Adipocyte (in vitro differentiated cells): ENCODE results near the gene RSBN1L.

Source experiments
- DNase-seq: peaks from one replicate; pipeline ENCODE4 v3.0.0-alpha.2; 2015; ENCODE audit warnings: low read depth
- H3K27me3 ChIP-seq: replicated peaks from 2 replicates; pipeline ENCODE4 v1.7.0; 2013; ENCODE audit warnings: mild to moderate bottlenecking, low read length, moderate library complexity; ENCODE audit not compliant: control insufficient read depth, insufficient read depth
- H3K36me3 ChIP-seq: 2 replicates; pipeline ENCODE4 v1.7.0; 2013; ENCODE audit warnings: low read length, mild to moderate bottlenecking, moderate library complexity; ENCODE audit not compliant: control insufficient read depth, insufficient read depth, severe bottlenecking
- H3K4me1 ChIP-seq: 2 replicates; pipeline ENCODE4 v1.7.0; 2013; ENCODE audit warnings: mild to moderate bottlenecking, low read length, moderate library complexity; ENCODE audit not compliant: control insufficient read depth, insufficient read depth
- H3K4me3 ChIP-seq: 2 replicates; pipeline ENCODE4 v1.7.0; 2013; ENCODE audit warnings: mild to moderate bottlenecking, low read length, moderate library complexity
- H3K9ac ChIP-seq: 2 replicates; pipeline ENCODE4 v1.7.0; 2013; ENCODE audit warnings: mild to moderate bottlenecking, low read length, moderate library complexity
- H3K9me3 ChIP-seq: 2 replicates; pipeline ENCODE4 v1.7.0; 2013; ENCODE audit warnings: mild to moderate bottlenecking, low read length, moderate library complexity; ENCODE audit not compliant: control insufficient read depth

Gene RSBN1L

DNA sequence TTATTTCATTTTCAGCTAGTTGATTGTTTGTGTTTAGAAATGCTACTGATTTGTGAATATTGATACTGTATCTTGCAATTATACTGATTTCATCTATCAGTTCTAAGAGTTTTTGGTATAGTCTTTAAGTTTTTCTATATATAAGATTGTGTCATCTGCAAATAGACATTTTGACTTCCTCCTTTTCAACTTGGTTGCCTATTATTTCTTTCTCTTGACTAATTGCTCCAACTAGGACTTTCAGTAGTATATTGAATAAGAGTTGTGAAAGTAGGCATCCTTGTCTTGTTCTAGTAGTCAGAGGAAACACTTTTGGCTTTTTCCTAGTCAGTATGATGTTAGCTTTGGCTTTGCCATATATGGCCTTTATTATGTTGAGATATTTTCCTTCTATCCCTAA lies 122.8 kb downstream of the RSBN1L start:
- H3K36me3 ChIP-seq: peaks cover 2% of the 10 kb centered on the region
- peaks cover 30% of the 10 kb centered on the region for H3K9me3 ChIP-seq
- no peak overlapping the region for H3K9ac ChIP-seq
- DNase-seq: no peak
- H3K4me1 ChIP-seq: no peaks in the 10 kb centered on the region
- no peaks in the 10 kb centered on the region for H3K27me3 ChIP-seq
- H3K4me3 ChIP-seq: no peak overlapping the region

DNA sequence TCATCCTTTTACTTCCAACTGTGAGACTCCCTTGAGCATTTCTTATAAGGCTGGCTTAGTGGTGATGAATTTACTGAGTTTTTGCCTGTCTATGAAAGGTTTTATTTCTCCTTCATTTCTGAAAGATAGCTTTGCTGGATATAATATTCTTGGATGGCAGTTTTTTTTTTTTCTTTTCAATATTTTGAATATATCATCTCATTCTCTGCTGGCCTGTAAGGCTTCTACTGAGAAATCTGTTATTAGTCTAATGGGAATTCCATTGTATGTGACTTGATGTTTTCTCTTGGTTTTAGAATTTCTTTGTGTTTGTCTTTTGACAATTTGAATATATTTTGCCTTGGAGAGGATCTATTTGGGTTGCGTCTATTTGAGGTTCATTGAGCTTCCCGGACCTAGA lies 124.7 kb downstream of the RSBN1L start:
- Histone ChIP-seq H3K4me1 (no peaks in the 10 kb centered on the region), H3K27me3 (no peaks in the 10 kb centered on the region), H3K4me3 (peak overlapping the region; percentile 33), H3K36me3 (peaks cover 2% of the 10 kb centered on the region), H3K9me3 (peaks cover 30% of the 10 kb centered on the region), H3K9ac (no peak overlapping the region)
- no peak for DNase-seq

DNA sequence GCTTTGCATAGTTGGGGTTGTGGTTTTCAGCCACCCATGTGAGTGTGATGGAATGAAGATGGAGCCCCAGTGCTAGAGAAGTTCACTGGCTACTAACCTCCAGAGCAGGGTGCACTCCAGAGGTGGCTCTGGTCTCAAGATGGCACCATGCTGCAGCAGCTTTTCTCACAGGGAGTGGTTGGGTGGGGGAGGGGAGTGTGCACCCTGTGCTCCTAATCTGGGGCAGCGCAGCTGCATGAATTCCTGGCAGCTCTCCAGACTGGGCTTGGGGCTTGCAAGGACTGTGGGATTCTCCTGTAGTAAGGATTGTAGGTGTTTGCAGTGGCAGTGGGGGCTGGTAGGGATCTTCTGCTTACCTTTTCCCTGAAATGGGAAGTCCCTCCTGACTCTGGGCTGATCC lies 126.0 kb downstream of the RSBN1L start:
- Histone ChIP-seq H3K9ac (no peak overlapping the region), H3K27me3 (no peaks in the 10 kb centered on the region), H3K36me3 (peaks cover 2% of the 10 kb centered on the region), H3K4me3 (no peak overlapping the region), H3K4me1 (no peaks in the 10 kb centered on the region), H3K9me3 (peaks cover 37% of the 10 kb centered on the region)
- no peak for DNase-seq

DNA sequence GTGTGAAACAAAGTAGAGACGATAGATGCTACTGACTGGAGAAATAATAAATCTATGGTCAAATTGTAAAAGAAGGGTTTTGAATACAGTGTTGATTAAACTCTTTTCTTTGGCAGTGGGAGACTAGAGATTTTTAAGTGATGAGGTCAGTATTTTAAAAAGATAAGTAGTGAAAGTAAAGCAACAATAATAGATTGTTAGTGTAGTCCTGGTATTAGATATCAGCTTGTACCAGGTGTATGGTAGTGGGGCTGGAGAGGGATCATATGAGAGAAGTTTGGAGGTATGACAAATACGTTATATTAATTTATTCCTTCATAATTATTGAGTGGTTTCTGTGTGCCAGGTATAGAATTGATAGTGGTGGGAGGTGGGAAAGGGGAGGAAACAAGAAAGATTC lies 127.5 kb downstream of the RSBN1L start:
- Histone ChIP-seq H3K27me3 (no peaks in the 10 kb centered on the region), H3K4me3 (no peak overlapping the region), H3K9me3 (peaks cover 37% of the 10 kb centered on the region), H3K9ac (no peak overlapping the region), H3K4me1 (no peaks in the 10 kb centered on the region), H3K36me3 (peaks cover 2% of the 10 kb centered on the region)
- no peak for DNase-seq

DNA sequence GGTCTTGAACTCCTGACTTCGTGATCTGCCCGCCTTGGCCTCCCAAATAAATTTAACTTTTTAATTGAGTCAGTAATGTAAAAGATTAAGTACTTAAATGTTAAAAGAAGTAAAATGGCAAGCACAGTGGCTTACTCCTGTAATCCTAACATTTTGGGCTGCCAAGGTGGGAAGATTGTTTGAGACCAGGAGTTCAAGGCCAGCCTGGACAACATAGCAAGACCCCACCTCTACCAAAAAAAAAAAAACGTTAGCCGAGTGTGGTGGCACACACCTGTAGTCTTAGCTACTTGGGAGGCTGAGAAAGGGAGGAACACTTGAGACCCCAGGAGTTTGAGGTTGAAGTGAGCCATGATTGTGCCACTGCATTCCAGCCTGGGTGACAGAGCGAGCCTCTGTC lies 128.4 kb downstream of the RSBN1L start:
- Histone ChIP-seq H3K9me3 (peaks cover 30% of the 10 kb centered on the region), H3K27me3 (no peaks in the 10 kb centered on the region), H3K4me3 (no peak overlapping the region), H3K4me1 (no peaks in the 10 kb centered on the region), H3K9ac (no peak overlapping the region), H3K36me3 (peaks cover 2% of the 10 kb centered on the region)
- DNase-seq: no peak

DNA sequence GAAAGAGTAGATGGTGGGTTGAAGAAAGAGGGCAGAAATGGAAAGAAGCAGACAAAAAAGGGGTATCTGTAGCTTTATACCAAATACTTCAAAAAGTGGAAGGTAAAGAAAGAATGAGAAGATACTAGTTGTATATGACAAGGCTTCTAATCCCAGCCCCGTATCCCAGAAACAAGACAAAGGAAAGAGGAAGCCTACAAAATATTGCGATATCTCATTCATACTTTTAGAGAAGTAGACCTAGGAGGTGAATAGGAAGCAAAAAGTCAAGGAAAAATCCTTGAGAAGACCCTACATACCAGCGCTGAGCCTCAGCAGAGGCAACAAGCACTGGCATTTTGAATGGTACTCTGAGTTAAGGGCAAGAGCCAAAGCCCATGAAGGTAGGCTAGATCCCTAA lies 128.9 kb downstream of the RSBN1L start:
- no peak overlapping the region for H3K4me3 ChIP-seq
- peaks cover 27% of the 10 kb centered on the region for H3K9me3 ChIP-seq
- H3K9ac ChIP-seq: no peak overlapping the region
- no peak for DNase-seq
- peaks cover 2% of the 10 kb centered on the region for H3K36me3 ChIP-seq
- no peaks in the 10 kb centered on the region for H3K27me3 ChIP-seq
- H3K4me1 ChIP-seq: no peaks in the 10 kb centered on the region

DNA sequence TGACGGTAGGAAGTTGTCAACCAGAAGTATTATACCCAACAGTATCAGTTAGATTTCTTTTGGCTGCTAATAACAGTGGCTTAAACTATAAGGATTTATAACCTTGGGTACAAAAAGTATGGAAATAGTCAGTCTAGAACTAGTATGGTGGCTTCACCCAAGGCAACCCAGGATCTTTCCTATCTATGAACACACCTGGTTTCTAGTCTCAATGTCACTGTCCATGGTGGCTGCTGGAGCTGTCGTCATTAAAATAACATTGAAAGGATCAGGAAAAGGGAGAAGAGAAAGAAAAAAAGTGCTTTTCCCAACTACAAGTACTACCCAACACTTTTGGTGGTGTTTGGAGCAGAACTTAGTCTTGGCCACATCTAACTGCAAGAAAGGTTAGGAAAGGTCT lies 130.0 kb downstream of the RSBN1L start:
- H3K4me1 ChIP-seq: no peaks in the 10 kb centered on the region
- no peak for DNase-seq
- no peak overlapping the region for H3K9ac ChIP-seq
- no peaks in the 10 kb centered on the region for H3K27me3 ChIP-seq
- H3K4me3 ChIP-seq: no peak overlapping the region
- no peaks in the 10 kb centered on the region for H3K36me3 ChIP-seq
- H3K9me3 ChIP-seq: peaks cover 15% of the 10 kb centered on the region

DNA sequence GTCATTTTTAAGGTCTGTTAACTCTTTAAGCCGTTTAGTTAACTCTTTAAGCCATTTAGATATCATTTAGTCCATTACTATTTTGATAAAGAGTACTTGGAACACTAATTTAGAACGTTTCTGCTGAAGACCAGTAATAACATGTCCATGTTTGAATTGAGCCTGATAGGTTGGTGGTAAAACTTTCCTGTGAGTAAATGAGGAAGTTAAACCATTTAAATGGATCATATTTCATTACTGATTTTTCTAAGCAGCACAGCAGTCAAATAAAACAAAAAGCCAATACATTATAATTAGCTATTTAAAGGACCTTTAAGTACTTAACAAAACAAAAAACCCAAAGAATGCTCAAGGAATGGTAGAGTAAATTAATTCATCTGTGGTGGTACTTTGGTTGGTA lies 131.7 kb downstream of the RSBN1L start:
- Histone ChIP-seq H3K4me1 (no peaks in the 10 kb centered on the region), H3K36me3 (no peaks in the 10 kb centered on the region), H3K9me3 (peaks cover 7% of the 10 kb centered on the region), H3K4me3 (no peak overlapping the region), H3K27me3 (no peaks in the 10 kb centered on the region), H3K9ac (no peak overlapping the region)
- DNase-seq: no peak

DNA sequence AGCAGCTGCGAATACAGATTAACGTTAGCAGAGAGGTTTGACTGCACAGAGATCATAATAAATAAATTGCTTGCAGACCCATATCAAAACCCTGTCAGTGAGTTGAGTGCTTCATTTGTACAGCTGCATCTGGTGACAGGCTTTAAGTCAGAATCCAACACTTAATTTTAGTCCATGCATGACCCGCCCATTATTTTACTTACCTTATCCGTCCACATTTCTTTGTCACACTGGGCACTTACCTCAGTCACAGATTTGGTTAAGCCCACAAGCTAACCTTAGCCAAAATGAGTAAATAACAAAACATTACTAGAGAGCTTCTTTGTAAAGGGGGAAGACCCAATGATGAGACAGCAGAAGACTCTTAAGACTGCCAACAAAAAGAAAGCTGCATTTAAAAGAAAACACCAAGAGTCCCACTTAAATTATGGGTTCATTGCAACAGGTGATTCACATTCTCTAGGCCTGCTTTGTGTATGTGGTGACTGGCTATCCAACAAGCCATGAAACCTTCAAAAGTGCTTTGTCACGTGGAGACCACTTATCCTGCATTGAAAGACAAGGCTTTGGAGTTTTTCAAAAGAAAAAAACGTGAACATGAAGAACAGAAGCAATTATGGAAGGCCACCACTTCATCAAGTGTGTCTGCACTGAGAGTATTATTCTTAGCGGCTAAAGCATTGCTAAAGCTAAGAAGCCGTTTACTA lies 134.5 kb downstream of the RSBN1L start:
- Histone ChIP-seq H3K9ac (no peak overlapping the region), H3K4me1 (no peaks in the 10 kb centered on the region), H3K27me3 (no peaks in the 10 kb centered on the region), H3K9me3 (peaks cover 7% of the 10 kb centered on the region), H3K36me3 (no peaks in the 10 kb centered on the region), H3K4me3 (no peak overlapping the region)
- DNase-seq: no peak

DNA sequence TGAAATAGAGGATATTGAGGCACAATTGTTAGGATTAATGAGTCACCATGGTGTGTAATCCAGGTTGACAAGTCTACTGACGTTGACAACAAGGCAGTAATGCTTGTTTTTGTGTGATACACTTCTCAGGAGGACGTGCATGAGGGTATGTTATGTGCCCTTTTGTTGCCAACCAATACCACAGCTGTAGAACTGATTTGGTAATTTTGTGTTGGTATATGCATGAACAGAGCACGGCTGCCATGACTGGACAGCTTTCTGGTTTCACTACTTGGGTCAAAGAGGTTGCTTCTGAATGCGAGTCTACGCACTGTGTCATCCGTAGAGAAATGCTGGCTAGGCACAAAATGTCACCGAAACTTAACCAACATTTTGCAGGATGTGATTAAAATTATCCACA lies 135.2 kb downstream of the RSBN1L start:
- DNase-seq: no peak
- no peak overlapping the region for H3K4me3 ChIP-seq
- peaks cover 2% of the 10 kb centered on the region for H3K9me3 ChIP-seq
- H3K27me3 ChIP-seq: no peaks in the 10 kb centered on the region
- no peaks in the 10 kb centered on the region for H3K4me1 ChIP-seq
- no peaks in the 10 kb centered on the region for H3K36me3 ChIP-seq
- no peak overlapping the region for H3K9ac ChIP-seq

DNA sequence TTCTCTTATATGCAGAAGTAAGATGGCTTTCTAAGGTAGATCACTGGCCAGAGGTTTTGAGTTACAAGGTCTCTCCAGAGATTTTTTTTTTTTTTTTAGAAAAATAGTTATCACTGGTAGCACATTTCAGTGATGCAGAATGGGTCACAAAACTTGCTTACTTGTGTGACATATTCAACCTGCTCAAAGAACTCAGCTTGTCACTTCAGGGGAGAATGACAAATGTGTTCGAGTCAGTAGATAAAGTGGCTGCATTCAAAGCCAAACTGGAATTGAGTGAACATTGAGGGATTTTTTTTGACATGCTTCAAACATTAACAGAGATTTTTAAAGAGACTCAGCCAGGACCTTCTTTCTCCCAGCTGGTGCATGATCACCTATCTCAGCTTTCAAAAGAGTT lies 135.7 kb downstream of the RSBN1L start:
- Histone ChIP-seq H3K9ac (no peak overlapping the region), H3K4me1 (no peaks in the 10 kb centered on the region), H3K9me3 (no peaks in the 10 kb centered on the region), H3K36me3 (no peaks in the 10 kb centered on the region), H3K4me3 (no peak overlapping the region), H3K27me3 (no peaks in the 10 kb centered on the region)
- no peak for DNase-seq
